T47D (cell line): Measurements from ENCODE around the gene ZNF319.
"Not testable (repeated sequence)": the region's sequence is repeated elsewhere in the genome, so short reads cannot be mapped to it uniquely, and the experiment has no call there.

Experiments used
- DNase-seq, 2 experiments: peaks; one replicate each; pipeline versions ENCODE4 v3.0.0 to v3.0.0-alpha.2; 2011 to 2012; ENCODE audit warnings: low read depth in 1 of 2, low spot score in 1 of 2
- JUND ChIP-seq: IDR thresholded peaks from 2 replicates; pipeline ENCODE4 v1.6.1; 2012; ENCODE audit warnings: low read depth
- in situ Hi-C: cut with HindIII; loops from 2 replicates; pipeline ENCODE4 v1.10.0; 2016; ENCODE audit warnings: low sequenced_read_pairs, low pct_unique_long_range_greater_than_20kb

ZNF319 gene

GRCh38 chr16:57984443-57985203, 15.8 kb downstream of the ZNF319 start:
- TF ChIP-seq JUND, result no peak
- in situ Hi-C loops, result no loop called here
- peak in 1 of 2 experiments; percentile 74 for DNase-seq

- no peak for DNase-seq
- in situ Hi-C loops, result no loop called here
- TF ChIP-seq JUND, result no peak
Observed at GRCh38 chr16:57982385-57982784, 18.1 kb downstream of the ZNF319 start.

- no peak for DNase-seq
- in situ Hi-C loops, result no loop called here
- no peak for TF ChIP-seq JUND
Observed at GRCh38 chr16:57981636-57982035, 18.8 kb downstream of the ZNF319 start.

GRCh38 chr16:57979006-57979585, 21.4 kb downstream of the ZNF319 start:
- in situ Hi-C loops, result no loop called here
- DNase-seq, result no peak
- TF ChIP-seq JUND, result no peak

GRCh38 chr16:57978070-57978465, 22.4 kb downstream of the ZNF319 start:
- in situ Hi-C loops, DNase-seq: not testable (repeated sequence)

- DNase-seq, result no peak
- in situ Hi-C loops, result no loop called here
- TF ChIP-seq JUND, result no peak
Observed at GRCh38 chr16:57977418-57978069, 22.9 kb downstream of the ZNF319 start.

- in situ Hi-C loops, result no loop called here
- no peak for DNase-seq
- no peak for TF ChIP-seq JUND
Observed at GRCh38 chr16:57976331-57976796, 24.1 kb downstream of the ZNF319 start.

- no peak for TF ChIP-seq JUND
- no peak for DNase-seq
- in situ Hi-C loops, result no loop called here
Observed at GRCh38 chr16:57972306-57972705, 28.2 kb downstream of the ZNF319 start.

GRCh38 chr16:57971848-57972247, 28.6 kb downstream of the ZNF319 start:
- in situ Hi-C loops, result no loop called here
- TF ChIP-seq JUND, result no peak
- DNase-seq, result no peak

- no peak for DNase-seq
- no peak for TF ChIP-seq JUND
- in situ Hi-C loops, result no loop called here
Observed at GRCh38 chr16:57970970-57971369, 29.5 kb downstream of the ZNF319 start, which contains the start of gene CNGB1. Gene CNGB1, minus strand, starts transcription at chr16:57971128. Its CDS starts 3,842 bp downstream, at chr16:57967286.

GRCh38 chr16:57970319-57970718, 30.2 kb downstream of the ZNF319 start:
- in situ Hi-C loops, result no loop called here
- no peak for DNase-seq
- no peak for TF ChIP-seq JUND

- in situ Hi-C loops, result no loop called here
- no peak for TF ChIP-seq JUND
Observed at GRCh38 chr16:57969451-57970123, 30.9 kb downstream of the ZNF319 start.

More at GRCh38 chr16:57969451-57970123, 30.9 kb downstream of the ZNF319 start:
- no peak for DNase-seq
